Heart left ventricle (tissue), 16 donors: ENCODE data around the gene HOXB7. TPM values are rescaled to one million over a fixed set of nuclear protein-coding genes. Genes with fewer than 3 reads are reported as not detected.

Experiments
- ATAC-seq, 4 donors: fragments of 200-7000 bp; cut with Tn5 transposase; one replicate each; pipeline ENCODE4 v1.9.1; 2020 to 2022; ENCODE audit warnings: moderate library complexity in 4 of 4, mild to moderate bottlenecking in 3 of 4, moderate number of reproducible peaks in 1 of 4
- DNase-seq, 5 donors: peaks; one replicate each; pipeline ENCODE4 v3.0.0-alpha.2; 2020
- H3K27ac ChIP-seq, 12 donors: fragments of 200-600 bp; sonication (generic) in 4 of 12; one replicate each; pipeline versions ENCODE4 v1.5.0 to v1.8.0; 2016 to 2022; ENCODE audit warnings: mild to moderate bottlenecking in 2 of 12
- H3K27me3 ChIP-seq, 9 donors: fragments of 200-600 bp; sonication (generic) in 2 of 9; one replicate each; pipeline versions ENCODE4 v1.5.1 to v1.8.0; 2016 to 2022; ENCODE audit warnings: mild to moderate bottlenecking in 3 of 9
- H3K36me3 ChIP-seq, 9 donors: fragments of 200-600 bp; sonication (generic) in 2 of 9; one replicate each; pipeline versions ENCODE4 v1.5.0 to v1.8.0; 2018 to 2022; ENCODE audit warnings: mild to moderate bottlenecking in 2 of 9
- H3K4me1 ChIP-seq, 12 donors: fragments of 200-600 bp; sonication (generic) in 4 of 12; one replicate each; pipeline versions ENCODE4 v1.5.0 to v1.8.0; 2016 to 2022; ENCODE audit warnings: mild to moderate bottlenecking in 3 of 12
- H3K4me3 ChIP-seq, 12 donors: fragments of 200-600 bp; sonication (generic) in 4 of 12; one replicate each; pipeline versions ENCODE4 v1.5.0 to v1.8.0; 2017 to 2022; ENCODE audit warnings: mild to moderate bottlenecking in 9 of 12, moderate library complexity in 4 of 12
- H3K9me3 ChIP-seq, 12 donors: fragments of 200-600 bp; sonication (generic) in 4 of 12; one replicate each; pipeline versions ENCODE4 v1.5.0 to v1.8.0; 2016 to 2022; ENCODE audit warnings: mild to moderate bottlenecking in 1 of 12
- POLR2A ChIP-seq, 2 donors: fragments of 450-650 bp; IDR thresholded peaks; one replicate each; pipeline ENCODE4 v1.6.1; 2017; ENCODE audit warnings: antibody characterized with exemption in 2 of 2, mild to moderate bottlenecking in 2 of 2, moderate library complexity in 2 of 2
- WGBS, 4 donors: extraction: QIAGEN DNeasy Blood & Tissue Kit in 2 of 4; methylation state at CpG; one replicate each; pipeline versions ENCODE4 v1.1.5 to v1.1.7; 2013 to 2018; 5-methylcytosine and 5-hydroxymethylcytosine counted together
- intact Hi-C, 10 donors: fragments of 100-400 bp; cut with DNase I; formaldehyde crosslinking; loops; one replicate each; pipeline versions ENCODE4 v1.11.1 to v1.14.2; 2022
- polyA plus RNA-seq, 2 donors: library from polyadenylated mRNA; stranded (reverse); fragments of 200-250 nt; gene quantifications; one replicate each; pipeline ENCODE4 v1.2.3, GENCODE V29; 2013
- total RNA-seq, 9 donors: library from RNA; depleted of rRNA in 2 of 9; stranded (reverse); fragments of >200 nt in 2 of 9; fragmentation: NEBNext Ultra II Directional in 3 of 9; extraction: Animal tissue kit (Norgen Biotek cat#: 25700) in 3 of 9; gene quantifications; one replicate each; pipeline versions ENCODE4 v1.1.0 to v1.2.4, GENCODE V29; 2016 to 2023
- TF ChIP-seq, protein P1 (sequence below), 12 donors: fragments of 200-600 bp; sonication (generic) in 4 of 12; IDR thresholded peaks; one replicate each; pipeline versions ENCODE4 v1.5.0 to v1.8.0; 2018 to 2022; ENCODE audit warnings: antibody characterized with exemption in 12 of 12, mild to moderate bottlenecking in 5 of 12
- donor health status: ischemic (EF 13 %, LVEDD 7.1; RV severe dilation, severe dysfunction).
- donor health status: healthy with polysubstance abuse.
- donor health status: DM: no; HTN: yes; CAD: no.
- donor health status: DM: no; HTN: no; CAD: no.
- donor health status: ischemic (EF 25% LVEDD 6.9; RV normal size, moderate dysfunction).
- donor health status: ischemic (EF 25% LVEDD 5.7; RV mildly dilated, moderate dysfunction).
- donor health status: healthy.
- donor health status: DM: yes; HTN: yes; CAD: no.
- donor health status: ischemic (EF 35%, LVEDD 5.7; RV mildly dilated, moderate dysfunction).
- donor health status: nonischemic (EF 11% LVEDD 7.7; RV severe dilation, severe dysfunction).
- donor health status: DM: yes; HTN: yes; CAD: no.
- donor health status: PGD.
- donor health status: ischemic (EF 29% LVEDD 5.4; RV normal size, mild dysfunction).
- donor health status: nonischemic (EF 23%, LVEDD 6.1; RV moderate dilation, normal function).

Gene HOXB7
- total and polyA plus RNA-seq, 11 donors = 0.12 to 0.88 (median 0.40) TPM; not detected in 5

DNA sequence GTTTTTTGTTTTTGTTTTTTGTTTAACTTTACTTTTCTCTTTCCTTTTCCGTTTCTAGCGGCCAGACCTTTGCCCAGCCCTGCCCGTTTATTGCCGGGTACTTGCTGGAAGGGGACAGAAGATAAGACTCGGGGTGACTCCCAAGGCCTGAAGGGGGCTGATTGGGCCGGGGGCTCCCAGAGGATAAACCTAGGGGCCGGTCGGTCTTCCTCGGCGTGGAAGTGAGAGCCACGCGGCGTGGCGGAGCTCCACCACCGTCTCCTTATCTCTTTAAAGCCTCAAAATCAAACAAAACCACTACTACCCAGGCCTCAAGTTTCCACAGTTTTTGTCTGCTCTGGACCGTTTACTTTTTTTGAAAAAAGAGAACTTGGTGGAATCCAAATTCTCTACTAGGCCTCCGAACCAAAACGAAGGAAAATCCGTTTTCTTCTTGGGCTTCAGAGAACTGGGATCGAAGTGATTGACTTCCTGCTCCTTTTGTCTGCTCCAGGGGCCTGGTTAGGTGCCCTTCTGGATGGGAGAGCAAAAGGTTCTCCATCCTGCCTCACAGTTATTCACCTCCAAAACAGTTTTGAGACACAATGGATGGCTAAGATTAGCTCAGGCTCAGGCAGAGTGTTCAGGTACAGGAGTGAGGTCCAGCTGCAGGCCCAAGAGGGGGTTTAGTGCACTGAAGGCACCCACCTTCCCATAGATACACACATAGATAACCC is 23.8 kb upstream of the HOXB7 start:
- intact Hi-C loops = no loop called here
- Histone ChIP-seq H3K27ac (no peak overlapping the region), H3K9me3 (no peaks in the 10 kb centered on the region), H3K36me3 (no peaks in the 10 kb centered on the region), H3K27me3 (peaks cover 84 to 100% (median 99%) of the 10 kb centered on the region in 9 donors), H3K4me1 (peaks cover 0 to 14% (median 2%) of the 10 kb centered on the region in 12 donors), H3K4me3 (peak overlapping the region in 1 of 12 donors; percentile 2)
- TF ChIP-seq POLR2A (IDR thresholded peaks at IDR 0.05) = no peak
- TF ChIP-seq, protein P1, sequence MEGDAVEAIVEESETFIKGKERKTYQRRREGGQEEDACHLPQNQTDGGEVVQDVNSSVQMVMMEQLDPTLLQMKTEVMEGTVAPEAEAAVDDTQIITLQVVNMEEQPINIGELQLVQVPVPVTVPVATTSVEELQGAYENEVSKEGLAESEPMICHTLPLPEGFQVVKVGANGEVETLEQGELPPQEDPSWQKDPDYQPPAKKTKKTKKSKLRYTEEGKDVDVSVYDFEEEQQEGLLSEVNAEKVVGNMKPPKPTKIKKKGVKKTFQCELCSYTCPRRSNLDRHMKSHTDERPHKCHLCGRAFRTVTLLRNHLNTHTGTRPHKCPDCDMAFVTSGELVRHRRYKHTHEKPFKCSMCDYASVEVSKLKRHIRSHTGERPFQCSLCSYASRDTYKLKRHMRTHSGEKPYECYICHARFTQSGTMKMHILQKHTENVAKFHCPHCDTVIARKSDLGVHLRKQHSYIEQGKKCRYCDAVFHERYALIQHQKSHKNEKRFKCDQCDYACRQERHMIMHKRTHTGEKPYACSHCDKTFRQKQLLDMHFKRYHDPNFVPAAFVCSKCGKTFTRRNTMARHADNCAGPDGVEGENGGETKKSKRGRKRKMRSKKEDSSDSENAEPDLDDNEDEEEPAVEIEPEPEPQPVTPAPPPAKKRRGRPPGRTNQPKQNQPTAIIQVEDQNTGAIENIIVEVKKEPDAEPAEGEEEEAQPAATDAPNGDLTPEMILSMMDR (IDR thresholded peaks at IDR 0.05) = no peak
- 21 to 32% (median 27%) methylated on average over 20 of the region's 20 CpGs for WGBS, 4 donors
- ATAC-seq = no peak
- DNase-seq = no peak

DNA sequence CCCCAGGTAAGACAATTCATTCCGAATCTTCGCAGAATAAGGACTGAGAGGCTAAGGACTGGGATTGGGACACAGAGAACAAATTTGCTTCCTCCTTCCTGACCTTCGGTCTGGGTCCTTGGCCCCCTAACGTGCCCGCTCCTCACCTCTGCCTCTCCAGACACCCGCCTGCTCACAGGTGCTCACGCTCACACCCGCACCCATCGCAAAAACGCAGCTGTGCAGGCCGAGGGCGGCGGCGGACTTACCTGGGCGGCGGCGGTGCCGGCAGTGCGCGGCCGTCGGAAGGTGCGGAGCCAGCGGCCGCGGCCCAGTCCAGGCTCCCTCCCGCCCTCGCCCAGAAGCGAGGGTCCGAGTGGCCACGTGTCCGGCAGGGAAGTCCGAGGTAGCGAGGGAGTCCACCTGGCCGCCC is 22.5 kb upstream of the HOXB7 start:
- intact Hi-C loops = no loop called here
- Histone ChIP-seq H3K36me3 (no peaks in the 10 kb centered on the region), H3K27ac (no peak overlapping the region), H3K9me3 (no peaks in the 10 kb centered on the region), H3K4me3 (no peak overlapping the region), H3K4me1 (peaks cover 0 to 14% (median 2%) of the 10 kb centered on the region in 12 donors), H3K27me3 (peaks cover 90 to 100% (median 100%) of the 10 kb centered on the region in 9 donors)
- TF ChIP-seq POLR2A (IDR thresholded peaks at IDR 0.05) = no peak
- TF ChIP-seq, protein P1 (IDR thresholded peaks at IDR 0.05) = no peak
- no peak for DNase-seq
- 7 to 14% (median 14%) methylated on average over 5 to 35 of the region's 35 CpGs for WGBS, 4 donors
- no peak for ATAC-seq

DNA sequence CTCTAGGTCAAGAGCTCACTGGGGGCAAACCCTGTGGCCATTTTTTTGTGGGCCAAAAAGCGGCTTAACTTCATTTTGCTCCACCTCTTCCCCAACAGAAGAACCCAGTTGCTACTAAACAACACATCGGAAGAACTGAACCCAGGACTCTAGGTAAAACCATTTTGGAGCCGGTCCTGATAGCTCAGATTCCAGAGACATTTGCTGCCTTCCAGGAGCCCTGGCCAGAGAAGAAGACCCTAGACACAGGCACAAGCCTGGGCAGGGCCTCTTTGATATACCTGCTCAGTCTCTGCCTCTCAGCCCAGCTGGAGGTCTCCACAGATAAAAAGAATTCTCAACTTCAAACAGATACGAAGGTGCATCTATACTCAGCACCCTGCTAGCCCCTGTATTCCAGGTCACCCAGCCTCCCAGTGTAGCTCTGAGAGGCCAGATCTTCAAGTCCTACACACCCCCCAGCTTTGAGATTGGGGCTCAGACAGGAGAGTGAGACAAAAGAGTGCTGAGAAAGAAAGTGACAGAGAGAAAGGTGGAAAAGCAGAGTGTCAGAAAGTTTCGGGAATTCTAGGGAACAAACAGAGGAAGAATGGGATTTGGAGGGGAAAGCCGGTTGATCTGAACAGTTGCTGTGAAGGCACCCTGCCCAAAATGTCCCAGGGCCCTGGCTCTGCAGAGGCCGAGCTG is 21.9 kb upstream of the HOXB7 start:
- WGBS, 4 donors = 14 to 21% (median 20%) methylated on average over 7 of the region's 7 CpGs
- Histone ChIP-seq H3K27me3 (peaks cover 90 to 100% (median 100%) of the 10 kb centered on the region in 9 donors), H3K9me3 (no peaks in the 10 kb centered on the region), H3K4me1 (peaks cover 0 to 14% (median 2%) of the 10 kb centered on the region in 12 donors), H3K4me3 (no peak overlapping the region), H3K27ac (no peak overlapping the region), H3K36me3 (no peaks in the 10 kb centered on the region)
- no peak for ATAC-seq
- TF ChIP-seq, protein P1 (IDR thresholded peaks at IDR 0.05) = no peak
- no peak for TF ChIP-seq POLR2A (IDR thresholded peaks at IDR 0.05)
- no peak for DNase-seq
- intact Hi-C loops = no loop called here
